HCT116 (cell line): ENCODE measurements around the gene COL23A1. TPM values are rescaled to one million over a fixed set of nuclear protein-coding genes. Genes with fewer than 3 reads are reported as not detected.
A peak's percentile ranks its signal among the peaks of the same experiment; 100 is the strongest.

Experiments used
- ATAC-seq: fragments of 200-7000 bp; cut with Tn5 transposase; 2 replicates; pipeline ENCODE4 v1.9.1; 2020; ENCODE audit warnings: mild to moderate bottlenecking, moderate library complexity
- BruUV-seq: library from RNA; stranded (reverse); fragments of 400-500 nt; replicated peaks from 2 replicates; lab custom pipeline; 2021; lab: Mats Ljungman, UMichigan
- CTCF ChIA-PET: fragments of 300-600 bp; sonication (Branson Sonifier 250); formaldehyde crosslinking; loops from one replicate; lab custom pipeline; 2021; ENCODE audit warnings: antibody characterized with exemption; lab: Charles Lee
- POLR2A ChIA-PET: fragments of 300-600, 350-600 bp; sonication (Branson Sonifier 250); formaldehyde crosslinking; loops from one replicate; lab custom pipeline; 2021; ENCODE audit warnings: antibody characterized with exemption; lab: Charles Lee
- RAD21 ChIA-PET, 2 experiments: fragments of 300-600 bp; sonication (Branson Sonifier 250); formaldehyde crosslinking; loops; one replicate each; lab custom pipeline; 2023; ENCODE audit warnings: low total read pairs in 2 of 2; ENCODE audit not compliant: uncharacterized antibody in 2 of 2, unreplicated experiment in 2 of 2, low non-redundant PET in 1 of 2; lab: Charles Lee
- DNase-seq: peaks from one replicate; pipeline ENCODE4 v3.0.0-alpha.2; 2010; ENCODE audit warnings: low read depth, low spot score
- H2AFZ ChIP-seq: fragments of 200-600 bp; shearing (Covaris generic), sonication (generic); 2 replicates; pipeline ENCODE4 v1.6.1; 2017; ENCODE audit warnings: low read depth, mixed run types, mixed read lengths, antibody characterized with exemption, low read length; ENCODE audit not compliant: poor library complexity, severe bottlenecking
- H3K27ac ChIP-seq: 2 replicates; pipeline ENCODE4 v1.5.1; 2012; ENCODE audit warnings: low read depth, low read length
- H3K27me3 ChIP-seq: fragments of 200-600 bp; sonication (generic); 2 replicates; pipeline ENCODE4 v1.6.1; 2016; ENCODE audit warnings: mixed run types, low read length, mixed read lengths; ENCODE audit not compliant: insufficient read depth
- H3K36me3 ChIP-seq, 2 experiments: fragments of 200-500 bp in 1 of 2; fragments of 200-600 bp in 1 of 2; sonication (Bioruptor generic) in 1 of 2; sonication (generic) in 1 of 2; 2 replicates each; pipeline versions ENCODE4 v1.5.1 to v1.6.1; 2014 to 2016; ENCODE audit warnings: low read length in 2 of 2, inconsistent platforms in 1 of 2, mixed read lengths in 1 of 2, mixed run types in 1 of 2; ENCODE audit not compliant: insufficient read depth in 2 of 2, control insufficient read depth in 1 of 2
- H3K4me1 ChIP-seq, 2 experiments: fragments of 200-600 bp in 1 of 2; sonication (generic) in 1 of 2; 2 replicates each; pipeline versions ENCODE4 v1.5.1 to v1.6.1; 2012 to 2017; ENCODE audit warnings: low read length in 2 of 2, inconsistent platforms in 1 of 2, mild to moderate bottlenecking in 1 of 2, mixed read lengths in 1 of 2, mixed run types in 1 of 2, moderate library complexity in 1 of 2; ENCODE audit not compliant: insufficient read depth in 2 of 2, control insufficient read depth in 1 of 2
- H3K4me2 ChIP-seq: fragments of 200-600 bp; sonication (generic); 2 replicates; pipeline ENCODE4 v1.6.1; 2017; ENCODE audit warnings: mixed run types, low read length, mixed read lengths
- H3K4me3 ChIP-seq, 2 experiments: fragments of 200-600 bp in 1 of 2; sonication (generic) in 1 of 2; replicated peaks in 1 of 2; 2 replicates each; pipeline ENCODE4 v1.5.1; 2011 to 2016; ENCODE audit warnings: low read length in 2 of 2, control low read depth in 1 of 2, low read depth in 1 of 2, mild to moderate bottlenecking in 1 of 2, mixed read lengths in 1 of 2, mixed run types in 1 of 2
- H3K79me2 ChIP-seq: fragments of 200-600 bp; sonication (generic); 2 replicates; pipeline ENCODE4 v1.6.1; 2017; ENCODE audit warnings: mild to moderate bottlenecking, mixed run types, low read length, moderate library complexity, mixed read lengths; ENCODE audit not compliant: insufficient read depth
- H3K9ac ChIP-seq: fragments of 200-600 bp; sonication (generic); 2 replicates; pipeline ENCODE4 v1.6.1; 2016; ENCODE audit warnings: low read length, mixed read lengths
- H3K9me2 ChIP-seq: fragments of 200-600 bp; sonication (generic), shearing (Covaris generic); 2 replicates; pipeline ENCODE4 v1.6.1; 2017; ENCODE audit warnings: mixed run types, mild to moderate bottlenecking, moderate library complexity; ENCODE audit not compliant: insufficient read depth
- H3K9me3 ChIP-seq, 2 experiments: fragments of 200-500 bp in 1 of 2; fragments of 200-600 bp in 1 of 2; sonication (Bioruptor generic) in 1 of 2; sonication (generic) in 1 of 2; 2 replicates each; pipeline ENCODE4 v1.6.1; 2014 to 2017; ENCODE audit warnings: low read length in 2 of 2, mixed read lengths in 2 of 2, inconsistent platforms in 1 of 2, low read depth in 1 of 2, mild to moderate bottlenecking in 1 of 2, mixed run types in 1 of 2, moderate library complexity in 1 of 2; ENCODE audit not compliant: control insufficient read depth in 1 of 2, insufficient read depth in 1 of 2
- H4K20me1 ChIP-seq: fragments of 200-600 bp; sonication (generic), shearing (Covaris generic); 2 replicates; pipeline ENCODE4 v1.6.1; 2017; ENCODE audit warnings: mixed run types, mild to moderate bottlenecking, moderate library complexity; ENCODE audit not compliant: insufficient read depth
- ELF1 ChIP-seq: IDR thresholded peaks from 2 replicates; pipeline ENCODE4 v1.6.1; 2012; ENCODE audit warnings: low read depth, borderline replicate concordance
- EZH2 ChIP-seq: fragments of 200-600 bp; sonication (generic); IDR thresholded peaks from 2 replicates; pipeline ENCODE4 v1.6.1; 2017; ENCODE audit warnings: antibody characterized with exemption, mixed run types
- FOSL1 ChIP-seq: IDR thresholded peaks from 2 replicates; pipeline ENCODE4 v1.6.1; 2012; ENCODE audit warnings: low read depth
- JUND ChIP-seq: IDR thresholded peaks from 2 replicates; pipeline ENCODE4 v1.6.1; 2012
- POLR2A ChIP-seq: IDR thresholded peaks from 2 replicates; pipeline ENCODE4 v1.7.0; 2011; ENCODE audit warnings: borderline replicate concordance; ENCODE audit not compliant: insufficient read depth, insufficient read length; ENCODE audit errors: extremely low read depth
- RAD21 ChIP-seq: IDR thresholded peaks from 2 replicates; pipeline ENCODE4 v1.6.1; 2012; ENCODE audit warnings: low read depth, mild to moderate bottlenecking
- SIN3A ChIP-seq: IDR thresholded peaks from 2 replicates; pipeline ENCODE4 v1.6.1; 2012; ENCODE audit warnings: low read depth
- SP1 ChIP-seq: IDR thresholded peaks from 2 replicates; pipeline ENCODE4 v1.6.1; 2012; ENCODE audit warnings: low read depth
- SRF ChIP-seq: IDR thresholded peaks from 2 replicates; pipeline ENCODE4 v1.6.1; 2012; ENCODE audit warnings: low read depth
- TCF7L2 ChIP-seq: IDR thresholded peaks from 2 replicates; pipeline ENCODE4 v1.7.0; 2011; ENCODE audit warnings: borderline replicate concordance, inconsistent platforms; ENCODE audit not compliant: insufficient read depth, insufficient read length; ENCODE audit errors: extremely low read depth
- YY1 ChIP-seq: IDR thresholded peaks from 2 replicates; pipeline ENCODE4 v1.6.1; 2011; ENCODE audit warnings: low read length, low read depth, moderate library complexity, mild to moderate bottlenecking; ENCODE audit not compliant: insufficient replicate concordance; ENCODE audit errors: extremely low read depth
- ZNF274 ChIP-seq: fragments of 200-500 bp; sonication (Bioruptor generic); IDR thresholded peaks from 2 replicates; pipeline ENCODE4 v1.6.1; 2014; ENCODE audit warnings: mild to moderate bottlenecking, low read depth, low read length, inconsistent platforms
- intact Hi-C: fragments of 100-400 bp; cut with micrococcal nuclease; formaldehyde crosslinking; loops from 2 replicates; pipeline ENCODE4 v1.10.0; 2022
- total RNA-seq: library from RNA; stranded (reverse); gene quantifications from one replicate; pipeline ENCODE4 v1.2.1, GENCODE V29; 2021; ENCODE audit not compliant: unreplicated experiment
- TF ChIP-seq, protein P1 (sequence below), 3 experiments: fragments of 200-600 bp in 1 of 3; sonication (generic) in 1 of 3; IDR thresholded peaks in 2 of 3; conservative IDR thresholded peaks in 1 of 3; 2 replicates each; pipeline ENCODE4 v1.5.1; 2012 to 2017; ENCODE audit warnings: low read depth in 2 of 3, low read length in 2 of 3, antibody characterized with exemption in 1 of 3, borderline replicate concordance in 1 of 3, control low read depth in 1 of 3, mild to moderate bottlenecking in 1 of 3, mixed read lengths in 1 of 3, mixed run types in 1 of 3, moderate library complexity in 1 of 3; ENCODE audit not compliant: insufficient read depth in 1 of 3
- TF ChIP-seq, protein P2 (sequence below): IDR thresholded peaks from 2 replicates; pipeline ENCODE4 v1.6.1; 2012

Gene COL23A1
- total RNA-seq, 1 experiment from 2014 or later: not detected

DNA sequence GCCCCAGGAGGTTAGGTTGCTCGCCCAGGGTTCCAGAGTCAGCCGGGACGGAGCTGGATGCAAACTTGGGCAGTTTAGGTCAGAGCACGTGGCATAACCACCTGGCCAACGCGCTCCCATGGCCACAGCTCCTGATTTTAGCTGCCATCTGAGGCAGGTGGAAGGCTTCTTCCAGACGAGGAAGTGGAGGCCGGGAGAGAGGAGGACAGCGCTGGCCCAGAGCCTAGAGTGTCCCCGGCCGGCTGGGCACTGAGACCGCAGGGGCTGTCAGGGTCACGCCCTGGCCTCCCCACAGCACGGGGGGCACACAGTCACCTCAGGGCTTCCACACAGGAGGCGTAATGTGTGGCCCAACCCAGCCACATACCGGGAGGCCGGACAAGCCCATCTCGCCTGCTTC lies 341.4 kb downstream of the COL23A1 start:
- ChIA-PET RAD21 (no interaction called here), POLR2A (no interaction called here), CTCF (no interaction called here)
- Histone ChIP-seq H4K20me1 (no peaks in the 10 kb centered on the region), H3K4me3 (no peak overlapping the region), H3K9me2 (no peaks in the 10 kb centered on the region), H3K79me2 (no peaks in the 10 kb centered on the region), H3K9me3 (no peaks in the 10 kb centered on the region), H3K9ac (no peak overlapping the region), H3K36me3 (no peaks in the 10 kb centered on the region), H3K4me2 (no peak overlapping the region), H3K27ac (no peak overlapping the region), H3K27me3 (no peaks in the 10 kb centered on the region), H2AFZ (no peak overlapping the region), H3K4me1 (no peaks in the 10 kb centered on the region)
- DNase-seq: no peak
- intact Hi-C loops: no loop called here
- no TSS peak for BruUV-seq
- no peak for ATAC-seq
- no peak for TF ChIP-seq TCF7L2
- no peak for TF ChIP-seq ELF1
- TF ChIP-seq ZNF274: no peak
- no peak for TF ChIP-seq SP1
- TF ChIP-seq, all 23 proteins: peak for 0

DNA sequence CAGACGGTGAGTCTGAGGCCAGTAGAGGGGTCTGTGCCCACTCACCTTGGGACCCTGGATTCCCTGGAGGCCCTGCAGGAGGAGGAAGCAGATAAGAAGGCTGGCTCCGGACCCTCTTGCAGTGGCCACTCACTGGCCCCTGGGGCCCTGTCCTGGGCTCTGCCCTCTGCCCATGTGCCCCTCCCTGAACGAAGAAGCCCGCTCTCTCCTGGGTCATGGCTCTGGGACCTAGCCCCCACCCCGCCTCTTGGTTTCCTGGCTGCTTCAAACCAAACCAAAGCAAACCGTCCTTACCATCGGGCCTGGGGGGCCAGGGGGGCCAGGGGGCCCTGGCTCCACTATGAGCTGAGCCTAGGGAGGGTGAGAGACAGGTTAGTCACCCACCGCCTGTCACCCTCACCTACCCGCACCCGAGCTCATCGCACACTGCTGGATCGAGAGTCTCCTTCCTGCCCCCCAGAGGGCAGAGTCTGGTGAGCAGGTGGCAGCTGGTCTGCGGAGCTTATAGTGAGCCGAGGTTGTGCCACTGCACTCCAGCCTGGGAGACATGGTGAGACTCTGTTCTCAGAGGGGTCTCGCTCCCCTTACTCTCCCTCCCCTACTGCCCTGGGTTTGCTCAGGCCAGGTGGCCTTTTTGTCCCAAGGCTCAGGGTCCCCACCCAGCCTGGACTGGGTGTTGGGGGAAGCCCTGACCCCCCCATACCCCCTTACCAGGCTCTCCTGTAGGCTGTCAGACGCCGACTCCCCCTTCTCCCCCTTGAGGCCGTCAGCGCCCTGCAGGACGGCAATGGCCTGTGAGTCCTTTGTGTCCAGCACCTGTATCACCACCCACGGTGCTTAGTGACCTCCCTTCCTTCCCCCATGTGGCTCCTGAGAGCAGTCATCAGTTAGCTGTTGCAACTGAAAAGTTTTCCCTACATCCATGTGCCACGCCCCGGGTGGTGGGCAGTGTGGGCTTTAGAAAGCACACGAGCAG lies 342.4 kb downstream of the COL23A1 start:
- H3K36me3 ChIP-seq: no peaks in the 10 kb centered on the region
- H3K79me2 ChIP-seq: no peaks in the 10 kb centered on the region
- no TSS peak for BruUV-seq
- ChIA-PET RAD21 (interaction anchor here in 1 of 2 experiments (0.7 kb wide), 1 partner anchor 172 kb away, joined by 3 read pairs; no protein-coding TSS in a partner anchor), CTCF (no interaction called here), POLR2A (no interaction called here)
- H3K27me3 ChIP-seq: no peaks in the 10 kb centered on the region
- H3K4me1 ChIP-seq: no peaks in the 10 kb centered on the region
- H3K9me3 ChIP-seq: no peaks in the 10 kb centered on the region
- H3K27ac ChIP-seq: no peak overlapping the region
- peak; percentile 56; the same call in 1 of the 2 replicates for ATAC-seq
- H3K4me3 ChIP-seq: no peak overlapping the region
- no peak overlapping the region for H3K9ac ChIP-seq
- intact Hi-C loops: no loop called here
- H4K20me1 ChIP-seq: no peaks in the 10 kb centered on the region
- no peak overlapping the region for H2AFZ ChIP-seq
- no peak for DNase-seq
- H3K9me2 ChIP-seq: no peaks in the 10 kb centered on the region
- H3K4me2 ChIP-seq: no peak overlapping the region
- TF ChIP-seq, protein P1, sequence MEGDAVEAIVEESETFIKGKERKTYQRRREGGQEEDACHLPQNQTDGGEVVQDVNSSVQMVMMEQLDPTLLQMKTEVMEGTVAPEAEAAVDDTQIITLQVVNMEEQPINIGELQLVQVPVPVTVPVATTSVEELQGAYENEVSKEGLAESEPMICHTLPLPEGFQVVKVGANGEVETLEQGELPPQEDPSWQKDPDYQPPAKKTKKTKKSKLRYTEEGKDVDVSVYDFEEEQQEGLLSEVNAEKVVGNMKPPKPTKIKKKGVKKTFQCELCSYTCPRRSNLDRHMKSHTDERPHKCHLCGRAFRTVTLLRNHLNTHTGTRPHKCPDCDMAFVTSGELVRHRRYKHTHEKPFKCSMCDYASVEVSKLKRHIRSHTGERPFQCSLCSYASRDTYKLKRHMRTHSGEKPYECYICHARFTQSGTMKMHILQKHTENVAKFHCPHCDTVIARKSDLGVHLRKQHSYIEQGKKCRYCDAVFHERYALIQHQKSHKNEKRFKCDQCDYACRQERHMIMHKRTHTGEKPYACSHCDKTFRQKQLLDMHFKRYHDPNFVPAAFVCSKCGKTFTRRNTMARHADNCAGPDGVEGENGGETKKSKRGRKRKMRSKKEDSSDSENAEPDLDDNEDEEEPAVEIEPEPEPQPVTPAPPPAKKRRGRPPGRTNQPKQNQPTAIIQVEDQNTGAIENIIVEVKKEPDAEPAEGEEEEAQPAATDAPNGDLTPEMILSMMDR (IDR thresholded peaks at IDR 0.05 in 2 of 3, conservative IDR thresholded peaks at IDR 0.05 in 1 of 3; ENCODE audit: borderline replicate concordance in 1 of 3, insufficient read depth in 1 of 3, low read depth in 2 of 3, low read length in 2 of 3): no peak
- TF ChIP-seq POLR2A: no peak
- TF ChIP-seq EZH2: no peak
- TF ChIP-seq ZNF274: no peak
- no peak for TF ChIP-seq FOSL1
- no peak for TF ChIP-seq TCF7L2
- TF ChIP-seq, protein P2, sequence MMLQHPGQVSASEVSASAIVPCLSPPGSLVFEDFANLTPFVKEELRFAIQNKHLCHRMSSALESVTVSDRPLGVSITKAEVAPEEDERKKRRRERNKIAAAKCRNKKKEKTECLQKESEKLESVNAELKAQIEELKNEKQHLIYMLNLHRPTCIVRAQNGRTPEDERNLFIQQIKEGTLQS: no peak
- no peak for TF ChIP-seq SIN3A
- no peak for TF ChIP-seq RAD21
- no peak for TF ChIP-seq JUND
- TF ChIP-seq SRF: no peak
- no peak for TF ChIP-seq YY1
